NCI-H2107 (cell line): ENCODE results near the gene PLD5.
"Not testable (repeated sequence)": the region's sequence is repeated elsewhere in the genome, so short reads cannot be mapped to it uniquely, and the experiment has no call there.

ENCODE experiments used
- DNase-seq: peaks from one replicate; lab custom pipeline; 2025; lab: John Stamatoyannopoulos, UW

Gene PLD5

GRCh38 chr1:242146652-242147051 is 377.8 kb downstream of the PLD5 start:
- no peak for DNase-seq

GRCh38 chr1:242140836-242141235 is 383.7 kb downstream of the PLD5 start:
- DNase-seq, result no peak

- no peak for DNase-seq
These were observed 384.5 kb downstream of the PLD5 start for GRCh38 chr1:242139986-242140385.

- DNase-seq, result no peak
These were observed 385.1 kb downstream of the PLD5 start for GRCh38 chr1:242139442-242139841.

GRCh38 chr1:242133796-242134195 is 390.7 kb downstream of the PLD5 start:
- DNase-seq, result no peak

GRCh38 chr1:242133351-242133750 is 391.1 kb downstream of the PLD5 start:
- no peak for DNase-seq

- DNase-seq, result no peak
These were observed 392.2 kb downstream of the PLD5 start for GRCh38 chr1:242132121-242132817.

- peak; percentile 9 for DNase-seq
These were observed 395.5 kb downstream of the PLD5 start for GRCh38 chr1:242128951-242129502.

GRCh38 chr1:242120432-242120831 is 404.1 kb downstream of the PLD5 start:
- no peak for DNase-seq

GRCh38 chr1:242100921-242101320 is 423.6 kb downstream of the PLD5 start:
- DNase-seq, result no peak

- not testable (repeated sequence) for DNase-seq
These were observed 427.2 kb downstream of the PLD5 start for GRCh38 chr1:242097283-242097682.

GRCh38 chr1:242093116-242093515 is 431.4 kb downstream of the PLD5 start:
- DNase-seq, result no peak

- DNase-seq, result no peak
These were observed 434.6 kb downstream of the PLD5 start for GRCh38 chr1:242089911-242090310.

GRCh38 chr1:242088875-242089274 is 435.6 kb downstream of the PLD5 start:
- DNase-seq, result no peak

- no peak for DNase-seq
These were observed 437.8 kb downstream of the PLD5 start for GRCh38 chr1:242086706-242087105.

- no peak for DNase-seq
These were observed 438.4 kb downstream of the PLD5 start for GRCh38 chr1:242086093-242086492.

- no peak for DNase-seq
These were observed 440.8 kb downstream of the PLD5 start for GRCh38 chr1:242083742-242084141.

- DNase-seq, result no peak
These were observed 443.1 kb downstream of the PLD5 start for GRCh38 chr1:242081446-242081845.

GRCh38 chr1:242065813-242066212 is 458.7 kb downstream of the PLD5 start:
- no peak for DNase-seq

GRCh38 chr1:242062271-242062670 is 462.2 kb downstream of the PLD5 start:
- DNase-seq, result no peak

GRCh38 chr1:242059976-242060375 is 464.5 kb downstream of the PLD5 start:
- DNase-seq, result no peak

- not testable (repeated sequence) for DNase-seq
These were observed 465.9 kb downstream of the PLD5 start for GRCh38 chr1:242058582-242058981.

- DNase-seq, result not testable (repeated sequence)
These were observed 466.3 kb downstream of the PLD5 start for GRCh38 chr1:242058181-242058580.

GRCh38 chr1:242057745-242058115 is 466.8 kb downstream of the PLD5 start:
- no peak for DNase-seq
